SKM-1 treated with dmso at 0.1 percent for 144 hours (cell line): Measurements from ENCODE around the gene SPTSSB.

Experiments used
- DNase-seq: peaks from one replicate; lab custom pipeline; 2025; ENCODE audit not compliant: unreplicated experiment; lab: John Stamatoyannopoulos, UW

SPTSSB gene

DNA sequence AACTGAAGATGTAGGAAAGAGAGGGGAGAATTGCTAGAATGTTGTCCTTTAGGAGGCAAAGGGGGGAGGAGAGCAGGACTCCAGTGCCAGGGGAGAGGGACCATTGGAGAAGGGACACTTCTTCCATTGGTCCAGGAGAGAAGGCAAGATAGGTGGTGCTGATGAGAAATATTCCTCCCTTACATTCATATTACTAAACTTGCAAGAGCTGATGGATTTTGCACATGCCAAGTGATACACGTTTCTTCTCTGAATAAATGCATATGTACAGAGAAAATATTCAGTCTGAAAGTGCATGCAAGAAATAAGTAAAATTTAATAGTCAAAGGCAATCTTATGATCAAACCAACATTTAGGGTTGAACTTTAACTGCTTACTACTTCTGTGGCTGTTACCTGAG is 21.5 kb upstream of the SPTSSB start:
- DNase-seq = no peak

DNA sequence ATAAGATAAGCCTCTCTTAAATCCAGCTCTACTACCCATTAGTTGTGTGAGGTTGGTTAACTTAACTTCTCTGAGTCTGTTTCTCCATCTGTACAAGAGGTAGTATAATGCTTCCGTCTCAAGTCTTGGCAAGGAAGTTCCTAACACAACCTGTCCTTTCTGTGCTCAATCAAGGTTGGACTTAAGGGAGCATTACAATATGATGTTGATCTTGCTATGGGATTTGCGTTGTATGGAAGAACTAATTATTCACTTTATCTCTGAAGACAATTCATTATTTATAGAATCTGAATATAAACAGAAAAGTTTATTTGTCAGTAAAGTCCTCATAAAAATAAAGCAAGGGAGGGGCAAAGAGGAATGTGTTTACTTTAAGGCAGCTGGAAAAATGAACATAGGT is 18.9 kb upstream of the SPTSSB start:
- DNase-seq = no peak

DNA sequence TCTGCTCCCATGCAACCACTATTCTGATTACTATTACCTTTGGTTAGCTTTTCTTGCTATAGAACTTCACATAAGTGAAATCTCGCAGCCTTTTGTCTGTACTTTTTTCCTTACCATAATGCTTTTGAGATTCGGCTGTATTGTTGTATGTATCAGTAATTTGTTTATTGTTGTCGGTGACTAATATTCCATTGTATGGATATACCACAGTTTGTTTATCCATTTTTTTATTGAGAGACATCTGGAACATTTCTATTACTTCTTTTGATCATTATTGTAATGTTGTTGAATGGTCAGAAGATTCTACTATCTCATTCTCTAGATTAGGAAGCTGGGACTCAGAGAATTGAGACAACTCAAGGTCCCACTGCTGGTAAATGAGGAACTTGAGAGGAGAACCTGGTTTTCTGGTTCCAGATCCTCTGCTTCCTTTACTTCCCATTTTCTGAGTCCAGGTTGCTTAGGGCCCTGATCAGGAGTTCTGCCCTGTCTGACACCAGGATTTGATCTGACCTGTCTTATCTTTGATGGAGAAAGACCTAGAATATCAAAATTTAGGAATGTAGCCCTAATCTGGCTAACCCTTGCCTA is 18.2 kb upstream of the SPTSSB start:
- DNase-seq = peak; percentile 71

DNA sequence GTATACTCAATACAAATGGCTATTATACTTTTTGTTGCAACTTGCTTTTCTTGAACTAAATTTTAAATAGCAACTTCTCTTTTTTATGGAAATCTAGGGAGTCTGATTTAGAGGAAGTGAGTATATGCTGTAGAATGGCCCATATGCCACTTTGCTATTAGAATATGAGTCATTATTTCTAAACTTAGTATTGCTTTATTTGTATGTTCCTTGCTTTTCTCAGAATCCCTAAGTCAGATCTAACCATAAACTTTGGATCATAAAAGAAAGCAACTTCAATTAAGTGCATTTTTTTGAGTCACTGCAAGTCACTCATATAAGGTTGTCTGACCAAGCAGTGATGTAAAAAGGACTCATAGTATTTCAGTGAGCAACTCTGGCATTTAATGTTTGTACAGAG is 17.5 kb upstream of the SPTSSB start:
- peak; percentile 72 for DNase-seq

DNA sequence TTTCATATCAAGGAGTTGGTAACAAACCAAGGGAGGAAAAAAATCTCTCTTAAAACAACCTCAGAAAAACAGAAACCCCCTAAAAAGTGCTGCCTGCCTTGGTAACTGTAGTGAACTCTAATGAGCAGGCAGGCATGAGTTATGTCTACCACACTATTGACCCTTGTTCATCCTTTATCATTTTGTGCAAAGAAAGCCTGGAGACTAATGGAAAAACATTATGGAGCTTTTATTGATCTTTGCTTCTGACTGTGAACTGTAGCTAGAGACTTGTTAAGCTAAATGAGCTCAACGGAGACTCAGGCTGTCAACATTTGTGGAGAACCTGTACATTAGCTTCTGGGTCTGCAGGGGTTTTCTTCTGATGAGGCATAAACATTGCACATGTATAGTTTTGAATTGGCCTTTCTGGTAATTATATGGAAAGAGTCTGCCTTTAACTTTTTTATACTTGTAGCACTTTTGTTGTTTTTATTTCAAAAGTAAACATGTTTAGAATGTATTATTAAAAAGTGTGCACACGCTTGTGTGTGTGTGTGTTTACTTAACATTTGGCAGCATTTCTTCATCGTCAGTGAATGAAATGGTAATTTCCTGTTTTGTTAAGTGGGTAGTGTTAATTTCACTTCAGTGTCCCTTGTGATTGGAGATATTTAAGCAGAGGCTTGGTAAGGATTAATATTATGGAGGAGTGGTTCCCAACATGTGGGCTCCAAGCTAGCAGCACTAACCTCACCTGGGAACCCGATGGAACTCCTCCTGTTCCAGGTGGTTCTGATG is 15.9 kb upstream of the SPTSSB start:
- no peak for DNase-seq

DNA sequence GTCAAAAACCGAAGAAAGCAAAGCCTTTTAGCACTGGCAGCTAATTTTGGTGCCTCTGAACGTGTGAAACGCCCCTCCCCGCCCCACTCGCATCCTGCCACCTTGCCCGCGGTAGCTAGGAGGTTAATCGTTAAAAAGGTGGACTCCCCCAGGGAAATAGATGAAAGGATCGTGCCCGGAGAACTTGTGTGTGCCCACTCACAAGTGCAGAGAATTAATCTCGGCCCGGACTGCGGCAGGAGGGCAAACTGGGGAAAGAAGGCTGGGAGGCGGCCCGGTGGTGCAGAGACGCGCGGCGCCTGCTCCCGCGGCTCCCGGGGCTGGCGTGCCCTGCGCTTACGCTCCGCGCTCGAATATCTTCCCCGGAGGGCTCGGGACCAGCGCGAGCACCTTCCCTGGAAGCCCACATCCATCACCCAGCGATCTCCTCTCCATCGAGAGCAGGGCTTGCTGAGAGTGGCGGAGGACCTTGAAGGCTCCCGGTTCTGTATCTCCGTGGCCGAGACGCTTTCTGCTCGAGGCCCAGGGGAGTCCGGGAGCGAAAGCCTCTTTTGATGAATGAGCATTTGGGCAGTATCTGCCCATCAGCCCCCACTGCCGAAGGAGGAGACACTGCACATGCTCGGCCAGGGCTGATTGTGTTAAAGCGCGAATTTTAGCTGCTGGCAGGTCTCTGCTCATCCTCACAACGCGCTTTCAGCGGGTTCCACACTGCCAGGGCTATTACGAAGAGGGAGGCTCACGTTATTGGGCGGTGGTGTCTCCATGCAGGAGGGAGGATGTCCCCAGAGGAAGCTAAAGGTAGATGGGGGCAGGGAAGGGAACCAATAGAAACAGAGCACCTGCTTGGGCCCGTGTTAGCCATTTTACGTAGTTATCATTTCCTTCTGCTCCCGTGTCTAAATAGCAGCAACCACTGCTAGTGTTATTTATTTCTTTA is 1.3 kb upstream of the SPTSSB start:
- DNase-seq = no peak

DNA sequence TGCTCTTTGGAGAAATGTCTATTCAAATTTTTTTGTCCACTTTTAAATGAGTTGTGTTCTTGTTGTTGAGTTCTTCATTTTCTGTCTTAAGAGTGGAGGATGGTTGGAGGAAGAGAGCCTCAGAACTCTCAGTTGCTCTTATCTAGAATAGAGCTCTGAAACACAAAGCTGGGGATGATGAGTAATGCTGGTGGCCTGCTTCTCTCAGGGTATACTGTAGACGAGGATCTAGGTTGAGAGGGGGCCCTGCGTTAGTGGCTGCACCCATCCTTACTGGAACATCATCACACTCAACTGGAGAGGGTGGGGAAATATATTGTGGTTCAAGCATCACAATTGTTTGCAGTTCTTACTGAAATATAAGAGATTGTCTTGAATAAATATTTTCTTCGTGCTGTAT is 1.8 kb downstream of the SPTSSB start:
- no peak for DNase-seq

DNA sequence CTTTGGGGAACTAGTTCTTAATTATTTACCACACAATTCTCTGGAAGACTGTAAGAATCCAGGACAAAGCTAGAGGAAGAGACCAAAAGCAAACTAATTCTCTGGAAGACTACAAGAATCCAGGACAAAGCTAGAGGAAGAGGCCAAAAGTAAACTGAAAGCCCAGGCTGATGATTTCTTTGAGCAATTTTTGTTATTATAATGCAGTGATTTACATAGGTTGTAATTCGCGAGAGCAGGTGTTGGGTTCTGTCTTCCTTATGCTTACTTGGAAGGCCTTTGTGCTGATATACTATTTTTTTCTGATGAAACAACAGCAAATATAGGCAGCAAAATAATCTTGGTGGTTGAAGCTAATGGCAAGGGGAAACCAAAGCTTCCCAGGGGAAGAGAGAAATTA is 5.2 kb downstream of the SPTSSB start:
- no peak for DNase-seq

DNA sequence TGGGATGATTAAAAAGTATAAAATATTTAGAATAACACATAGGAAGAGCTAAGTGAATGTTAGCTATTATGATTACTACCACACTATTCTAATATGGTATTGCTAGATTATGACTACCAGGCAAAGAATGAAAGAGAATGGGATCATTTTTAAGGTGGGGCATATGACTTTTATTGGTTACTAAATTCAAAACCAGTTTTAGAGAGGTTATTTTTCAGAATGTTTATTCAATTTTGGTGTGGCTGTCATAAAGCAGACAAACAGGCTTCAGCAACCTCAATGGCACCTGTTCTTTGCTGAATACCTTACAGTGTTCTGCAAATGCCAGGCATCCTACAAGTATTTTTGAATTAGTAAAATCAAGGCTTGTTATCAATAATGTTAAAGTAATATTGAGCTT is 12.8 kb downstream of the SPTSSB start:
- no peak for DNase-seq

DNA sequence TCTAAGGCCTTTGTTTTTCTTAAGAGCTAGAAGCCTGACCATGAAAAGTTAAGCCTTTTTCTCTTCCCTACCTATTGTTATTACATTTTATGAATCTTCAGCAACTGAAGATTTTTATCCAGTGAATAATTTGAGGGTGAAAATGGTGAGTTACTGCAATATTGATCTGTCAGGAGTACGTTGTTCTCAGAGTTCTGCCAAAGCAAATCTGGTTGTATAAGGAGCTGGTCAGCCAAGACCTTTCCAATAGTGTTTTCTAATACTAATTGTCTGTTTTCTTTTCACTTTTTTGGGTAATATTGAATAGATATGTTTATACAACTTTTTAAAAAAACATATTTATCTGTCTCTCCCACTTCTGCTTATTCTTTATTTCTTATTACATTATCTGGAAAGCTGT is 15.0 kb downstream of the SPTSSB start:
- DNase-seq = no peak

DNA sequence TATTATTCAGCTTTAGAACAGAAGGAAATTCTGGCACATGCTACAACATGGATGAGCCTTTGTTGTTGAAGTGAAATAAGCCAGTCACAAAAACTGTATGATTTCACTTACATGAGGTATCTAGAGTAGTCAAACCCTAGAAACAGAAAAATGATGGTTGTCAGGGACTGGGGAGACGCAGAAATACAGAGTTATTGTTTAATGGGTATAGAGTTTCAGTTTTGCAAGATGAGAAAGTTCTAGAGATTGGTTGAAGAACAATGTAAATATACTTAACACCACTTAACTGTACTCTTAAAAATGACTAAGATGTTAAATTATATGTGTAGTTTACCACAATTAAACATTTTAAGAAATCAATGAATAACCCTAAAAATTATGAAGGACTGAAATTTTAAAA is 15.8 kb downstream of the SPTSSB start:
- DNase-seq = no peak

DNA sequence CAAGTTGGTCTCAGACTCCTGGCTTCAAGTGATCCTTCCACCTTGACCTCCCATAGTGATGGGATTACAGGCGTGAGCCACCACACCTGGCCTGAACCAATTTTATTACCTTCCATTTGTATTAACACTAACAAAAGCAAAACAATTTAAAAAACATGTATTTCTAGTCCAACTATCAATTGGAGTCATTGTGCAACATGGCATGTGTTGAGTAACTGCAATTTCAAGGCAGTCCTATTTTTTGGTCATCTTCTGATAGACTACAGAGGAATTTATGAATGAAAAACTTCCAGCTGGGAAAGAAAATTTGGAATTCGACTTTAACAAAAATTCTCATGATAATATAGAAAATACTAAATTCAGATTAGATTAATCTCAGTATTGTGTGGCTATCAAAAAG is 16.8 kb downstream of the SPTSSB start:
- DNase-seq = no peak

DNA sequence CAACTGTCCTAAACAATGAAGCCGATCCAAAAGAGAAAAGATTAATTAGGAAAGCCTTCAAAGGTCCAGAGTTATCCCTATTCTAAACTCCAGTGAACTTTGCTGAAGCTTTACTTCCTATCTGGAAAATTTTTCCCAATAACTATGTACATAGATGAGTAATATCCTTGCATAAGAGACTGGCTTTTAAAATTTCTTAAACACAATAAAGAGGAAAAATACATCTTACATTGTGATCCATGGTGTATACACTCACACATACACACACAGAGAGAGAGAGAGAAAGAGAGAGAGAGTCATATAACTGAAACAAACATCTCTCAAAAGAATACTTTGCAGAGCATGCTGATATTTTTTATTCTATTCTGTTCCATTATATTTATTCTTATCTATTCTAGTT is 20.0 kb downstream of the SPTSSB start:
- DNase-seq = no peak

DNA sequence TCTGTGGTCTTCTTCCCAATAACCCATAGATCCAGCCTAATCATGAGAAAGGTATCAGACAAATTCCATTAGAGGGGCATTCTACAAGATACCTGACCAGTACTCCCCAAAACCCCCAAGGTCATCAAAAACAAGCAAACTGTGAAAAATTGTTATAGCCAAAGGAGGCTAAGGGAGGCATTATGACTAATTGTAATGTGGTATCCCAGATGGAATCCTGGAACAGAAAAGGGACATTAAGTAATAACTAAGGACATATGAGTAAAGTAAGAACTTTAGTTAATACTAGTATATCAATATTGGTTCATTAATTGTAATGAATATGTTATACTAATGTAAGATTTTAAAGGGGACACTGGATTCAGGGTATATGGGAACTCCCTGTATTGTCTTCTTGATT is 20.4 kb downstream of the SPTSSB start:
- DNase-seq = no peak

DNA sequence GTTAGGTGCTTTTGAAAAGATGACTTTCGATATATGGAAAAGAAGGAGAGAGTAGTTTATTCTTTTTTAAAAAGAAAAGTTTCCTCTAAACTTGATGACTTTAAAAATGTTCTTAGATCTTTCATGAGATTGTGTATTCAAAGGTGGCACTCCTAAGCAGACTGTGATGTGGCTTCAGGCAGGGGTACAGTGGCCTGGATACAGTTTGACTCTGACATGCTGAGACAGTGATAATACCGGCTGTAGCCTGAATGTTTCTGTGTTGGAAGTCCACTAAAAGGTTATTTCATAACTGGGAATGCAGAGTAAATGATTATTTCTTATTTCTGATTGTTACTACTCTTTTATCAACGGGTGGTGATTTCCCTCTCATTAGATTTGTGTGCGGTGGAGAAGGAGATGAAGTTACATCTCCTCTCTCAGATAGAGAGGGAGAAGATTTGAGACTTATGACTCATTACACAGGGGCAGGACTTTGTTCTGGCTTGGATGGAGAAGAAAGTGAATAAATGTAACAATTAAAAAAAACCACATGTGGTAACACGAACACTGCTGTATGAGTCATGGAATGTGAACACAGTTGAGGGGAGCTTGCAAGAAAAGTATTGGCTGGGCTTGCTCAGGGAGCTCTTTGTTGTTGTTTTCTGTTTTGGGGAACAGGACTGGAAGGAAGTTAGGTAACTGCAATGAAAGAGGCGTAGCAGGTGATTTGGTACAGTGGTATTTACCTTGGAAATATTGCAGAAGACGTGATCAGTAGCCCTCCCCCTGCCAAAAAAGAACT is 21.6 kb downstream of the SPTSSB start:
- DNase-seq = no peak

DNA sequence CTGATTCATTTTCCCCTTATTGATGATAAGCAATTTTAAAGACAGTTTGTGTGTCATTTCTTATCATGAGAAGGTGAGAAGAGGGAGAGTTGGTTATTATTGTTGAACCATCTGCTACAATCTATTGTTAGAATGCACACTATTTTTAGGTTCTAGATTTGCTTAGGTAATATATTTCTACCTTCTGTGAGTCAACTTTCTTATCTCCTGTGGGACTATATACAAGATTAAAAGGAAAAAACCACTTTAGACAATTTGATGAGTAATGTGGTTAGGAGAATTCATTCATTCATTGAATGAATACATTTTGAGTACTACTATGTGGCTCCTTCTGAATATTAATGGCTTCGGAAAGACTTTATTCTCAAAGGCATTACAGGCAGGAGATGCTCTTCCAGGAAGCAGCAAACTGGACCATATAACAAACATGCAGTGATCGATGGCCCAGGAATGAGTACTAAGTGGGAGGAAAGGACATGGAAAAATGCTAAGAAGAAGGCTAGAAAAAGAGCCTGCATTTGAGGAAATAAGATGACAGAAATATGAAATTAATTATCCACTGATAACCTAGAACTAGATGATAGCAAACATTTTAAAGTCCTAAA is 22.4 kb downstream of the SPTSSB start:
- DNase-seq = no peak

DNA sequence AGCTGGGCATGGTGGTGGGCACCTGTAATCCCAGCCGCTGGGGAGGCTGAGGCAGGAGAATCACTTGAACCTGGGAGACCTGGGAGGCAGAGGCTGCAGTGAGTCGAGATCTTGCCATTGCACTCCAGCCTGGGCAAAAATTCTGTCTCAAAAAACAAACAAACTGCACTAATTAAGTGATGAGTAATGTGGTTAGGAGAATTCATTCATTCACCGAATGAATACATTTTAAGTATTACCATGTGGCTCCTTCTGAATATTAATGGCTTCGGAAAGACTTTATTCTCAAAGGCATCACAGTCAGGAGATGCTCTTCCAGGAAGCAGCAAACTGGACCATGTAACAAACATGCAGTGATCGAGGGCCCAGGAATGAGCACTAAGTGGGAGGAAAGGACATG is 23.6 kb downstream of the SPTSSB start:
- DNase-seq = no peak

DNA sequence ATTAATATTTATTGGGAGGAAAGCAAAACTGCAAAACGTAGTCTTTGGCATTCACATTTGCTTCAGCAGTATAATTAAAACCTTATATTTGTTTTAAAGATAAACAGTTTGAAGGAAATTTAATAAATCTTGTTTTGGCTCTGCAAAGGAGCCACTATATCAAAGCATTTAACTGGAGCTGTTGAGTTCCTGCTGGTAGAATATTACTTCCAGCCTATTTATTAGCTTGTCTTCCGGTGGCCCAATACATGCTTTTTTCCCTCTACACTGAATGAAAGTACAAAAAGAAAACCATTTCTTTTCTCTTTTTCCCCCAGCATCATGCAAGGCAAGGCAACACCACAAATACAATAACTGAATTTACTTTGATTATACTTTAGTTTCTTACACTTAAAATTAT is 26.3 kb downstream of the SPTSSB start:
- no peak for DNase-seq

DNA sequence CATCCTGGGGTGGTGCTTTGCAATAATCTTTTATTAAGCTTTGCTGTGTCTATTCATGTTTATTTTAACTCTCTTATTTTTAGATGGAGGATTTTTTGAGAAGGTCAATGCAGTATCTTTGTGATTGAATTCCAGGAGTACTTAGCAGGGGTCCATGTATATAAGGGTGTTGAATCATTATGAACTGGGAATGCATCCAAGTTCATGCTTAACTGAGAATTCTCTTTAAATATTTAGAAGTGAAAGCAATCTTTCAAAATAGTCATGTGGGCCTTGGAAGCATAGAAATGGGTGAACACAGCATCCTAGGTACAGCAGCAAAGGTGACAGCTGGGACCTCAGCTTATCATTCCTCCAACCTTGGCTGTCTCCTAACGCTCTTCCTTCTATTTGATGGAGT is 27.3 kb downstream of the SPTSSB start:
- DNase-seq = no peak

DNA sequence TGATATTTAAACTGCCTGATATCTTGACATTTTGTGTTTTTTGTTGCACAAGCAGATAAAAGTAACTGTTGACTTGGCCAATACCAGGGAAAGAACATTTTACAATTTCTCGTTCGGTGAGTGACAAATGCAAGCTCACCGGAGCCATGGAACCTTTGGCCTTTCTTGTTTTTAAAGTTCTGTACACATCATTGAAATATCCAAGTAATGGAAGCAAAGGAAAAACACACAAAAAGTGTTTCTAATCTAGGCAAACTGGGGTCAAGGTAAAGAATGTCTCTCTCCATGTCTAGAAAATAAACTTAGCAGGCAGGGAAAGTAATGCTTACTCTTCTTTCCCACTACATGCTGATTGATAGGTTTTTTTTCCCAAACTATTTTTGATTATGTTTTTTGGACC is 27.8 kb downstream of the SPTSSB start:
- DNase-seq = no peak

DNA sequence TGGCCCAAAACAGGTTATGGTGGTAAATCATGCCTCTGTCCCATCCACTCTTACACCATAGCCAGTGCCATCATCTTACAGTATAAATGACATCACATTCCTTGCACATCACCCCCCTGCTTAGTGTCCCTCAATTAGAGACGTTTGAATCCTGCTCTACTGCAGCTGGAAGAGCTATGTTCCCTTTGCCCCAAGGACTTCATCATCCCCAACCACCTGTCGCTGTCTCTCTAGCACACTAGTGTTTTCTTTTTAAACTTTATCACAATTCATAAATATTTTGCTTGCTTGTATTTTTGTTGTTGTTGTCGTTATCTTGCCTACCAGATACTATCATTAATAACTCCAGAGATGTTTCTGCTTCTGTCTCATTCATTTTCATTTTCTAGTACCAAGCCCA is 28.7 kb downstream of the SPTSSB start:
- DNase-seq = no peak
